Measurements from ENCODE around the gene AGFG1.

Gene AGFG1, protein sequence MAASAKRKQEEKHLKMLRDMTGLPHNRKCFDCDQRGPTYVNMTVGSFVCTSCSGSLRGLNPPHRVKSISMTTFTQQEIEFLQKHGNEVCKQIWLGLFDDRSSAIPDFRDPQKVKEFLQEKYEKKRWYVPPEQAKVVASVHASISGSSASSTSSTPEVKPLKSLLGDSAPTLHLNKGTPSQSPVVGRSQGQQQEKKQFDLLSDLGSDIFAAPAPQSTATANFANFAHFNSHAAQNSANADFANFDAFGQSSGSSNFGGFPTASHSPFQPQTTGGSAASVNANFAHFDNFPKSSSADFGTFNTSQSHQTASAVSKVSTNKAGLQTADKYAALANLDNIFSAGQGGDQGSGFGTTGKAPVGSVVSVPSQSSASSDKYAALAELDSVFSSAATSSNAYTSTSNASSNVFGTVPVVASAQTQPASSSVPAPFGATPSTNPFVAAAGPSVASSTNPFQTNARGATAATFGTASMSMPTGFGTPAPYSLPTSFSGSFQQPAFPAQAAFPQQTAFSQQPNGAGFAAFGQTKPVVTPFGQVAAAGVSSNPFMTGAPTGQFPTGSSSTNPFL

DNA sequence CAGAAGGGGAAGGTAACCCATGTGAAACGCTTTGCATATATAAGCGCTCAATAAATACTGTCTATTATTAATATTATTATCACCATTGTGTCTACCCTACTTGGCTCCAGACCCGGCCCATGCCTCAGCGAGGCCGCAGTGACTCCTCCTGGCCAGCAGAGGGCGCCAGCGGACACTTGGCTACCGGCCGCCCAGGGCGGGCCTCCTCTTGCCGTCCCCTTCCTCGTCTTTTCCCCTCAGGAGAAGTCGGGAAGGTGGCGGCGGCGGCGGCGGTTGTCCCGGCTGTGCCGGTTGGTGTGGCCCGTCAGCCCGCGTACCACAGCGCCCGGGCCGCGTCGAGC, at the start of gene AGFG1:
TSS of gene AGFG1 (plus strand) at position 233 of the 341 bp plus-strand sequence. CDS start 266 bp downstream, outside the sequence.
- peak; percentile 81 for DNase-seq

DNA sequence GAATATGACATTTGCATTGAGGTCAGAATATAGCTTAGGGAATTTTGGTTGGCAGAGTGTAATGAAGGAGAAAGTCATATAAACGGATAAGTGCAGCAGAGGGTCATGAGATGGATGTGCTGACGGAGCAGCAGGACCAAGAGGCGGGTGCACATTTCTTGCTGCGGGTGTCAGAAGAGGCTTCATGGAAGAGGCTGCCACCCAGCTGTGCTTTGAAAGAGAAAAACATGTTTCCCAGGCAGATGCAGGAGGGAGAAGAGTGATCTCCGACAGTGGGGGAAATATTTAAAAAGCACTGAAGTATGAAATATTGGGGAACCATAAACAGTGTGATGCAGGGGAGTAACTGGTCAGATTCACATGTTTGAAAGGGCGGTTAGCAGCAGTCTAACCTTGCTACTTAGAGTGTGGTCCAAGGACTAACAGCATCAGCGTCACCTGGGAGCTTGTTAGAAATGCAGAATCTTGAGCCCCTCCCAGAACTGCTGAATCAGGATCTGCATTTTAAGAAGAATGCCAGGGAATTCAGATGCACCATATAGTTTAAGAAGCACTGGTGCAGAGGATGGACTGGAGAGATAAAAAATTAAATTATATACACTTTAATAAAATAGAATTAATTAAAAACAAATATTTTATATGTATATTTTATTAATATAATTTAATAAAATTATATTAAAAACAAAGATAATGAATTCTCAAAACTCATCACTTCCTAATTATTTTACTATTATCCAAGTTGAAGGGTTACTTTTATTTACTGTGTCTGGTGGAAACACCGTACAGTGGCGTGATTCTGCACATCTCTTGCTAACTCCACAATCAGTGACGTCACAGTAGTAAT, 48.1 kb upstream of the AGFG1 start:
- DNase-seq: no peak

DNA sequence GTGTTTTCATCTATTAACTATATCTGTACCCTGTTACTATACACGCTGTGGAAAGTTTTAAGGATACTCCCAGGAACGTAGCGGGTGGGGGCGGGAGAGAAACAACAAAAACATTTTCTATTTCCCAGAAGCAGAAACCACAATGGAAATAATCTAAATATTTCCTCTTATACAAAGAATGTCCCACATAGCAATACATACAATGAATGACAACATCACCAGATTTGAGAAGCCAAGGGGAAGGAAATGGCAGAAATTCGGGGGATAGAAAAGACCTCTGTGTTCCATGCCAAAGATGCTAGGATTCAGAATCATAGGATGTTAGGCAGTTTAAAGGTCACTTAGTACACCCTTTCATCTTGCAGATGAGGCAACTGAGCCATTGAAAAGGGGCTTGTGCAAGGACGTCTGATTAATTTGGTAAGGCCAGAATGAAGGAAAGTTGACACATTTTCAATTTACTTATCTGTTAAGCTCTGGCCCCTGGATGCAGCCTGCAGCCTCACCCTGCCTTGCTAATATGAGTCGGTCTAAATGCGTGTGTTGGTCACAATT, 43.1 kb upstream of the AGFG1 start:
- DNase-seq: no peak

DNA sequence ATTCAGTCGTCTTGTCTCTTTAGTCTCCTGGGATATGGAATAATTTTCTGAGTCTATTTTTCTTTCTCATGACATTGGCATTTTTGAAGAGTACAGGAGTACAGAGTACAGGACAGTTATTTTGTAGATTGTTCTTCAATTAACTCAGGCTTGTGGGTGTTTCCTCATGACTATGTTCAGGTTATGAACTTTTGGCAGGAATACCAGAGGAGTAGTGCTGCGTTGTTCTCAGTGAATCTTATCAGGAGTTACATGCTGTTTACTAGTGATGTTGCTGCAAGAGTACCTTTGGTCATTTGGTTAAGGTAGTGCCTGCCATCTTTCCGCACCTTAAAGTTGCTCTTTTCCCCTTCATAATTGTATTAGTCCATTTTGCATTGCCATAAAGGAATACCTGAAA, 41.3 kb upstream of the AGFG1 start:
- DNase-seq: no peak

DNA sequence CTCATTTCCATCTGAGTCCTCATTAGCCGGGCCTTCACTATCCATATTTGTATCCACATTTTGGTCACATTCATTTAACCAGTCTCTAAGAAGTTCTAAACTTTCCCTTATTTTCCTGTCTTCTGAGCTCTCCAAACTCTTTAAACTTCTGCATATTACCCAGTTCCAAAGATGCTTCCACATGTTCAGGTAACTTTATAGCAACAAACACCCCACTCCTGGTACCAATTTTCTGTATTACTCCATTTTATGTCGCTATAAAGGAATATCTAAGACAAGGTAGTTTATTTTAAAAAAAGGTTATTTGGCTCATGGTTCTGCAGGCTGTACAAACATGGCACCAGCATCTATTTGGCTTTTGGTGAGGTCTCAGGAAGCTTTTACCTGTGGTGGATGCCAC, 38.8 kb upstream of the AGFG1 start:
- no peak for DNase-seq

DNA sequence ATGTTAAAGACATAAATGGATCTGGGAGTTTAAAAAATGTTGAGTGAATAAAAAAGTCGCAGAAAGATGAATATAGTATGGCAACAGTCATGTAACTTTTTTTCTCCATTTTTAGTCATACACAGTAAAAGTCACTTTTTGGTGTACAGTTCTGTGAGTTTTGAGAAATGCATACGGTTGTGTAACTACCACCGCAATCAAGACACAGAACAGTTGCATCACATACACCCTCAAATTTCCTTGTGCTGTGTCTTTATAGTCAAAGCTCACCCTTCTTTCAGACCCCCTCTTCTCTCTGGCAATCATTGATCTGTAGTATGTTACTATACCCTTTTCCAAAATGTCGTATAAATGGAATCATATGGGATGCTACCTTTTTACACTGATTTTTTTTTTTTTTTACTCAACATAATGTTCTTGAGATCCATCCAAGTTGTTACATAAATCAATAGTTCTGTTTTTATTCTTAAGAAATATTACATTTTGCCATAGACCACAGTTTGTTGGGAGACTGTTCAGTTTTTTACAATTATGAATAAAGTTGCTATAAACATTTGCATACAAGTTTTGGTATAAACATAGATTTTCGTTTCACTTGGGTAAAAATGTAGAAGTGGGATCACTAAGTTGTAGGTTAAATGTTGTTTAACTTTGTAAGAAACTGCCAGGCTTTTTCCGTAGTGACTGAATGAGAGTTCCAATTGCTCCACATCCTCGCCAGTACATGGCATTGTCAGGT, 35.4 kb upstream of the AGFG1 start:
- no peak for DNase-seq

DNA sequence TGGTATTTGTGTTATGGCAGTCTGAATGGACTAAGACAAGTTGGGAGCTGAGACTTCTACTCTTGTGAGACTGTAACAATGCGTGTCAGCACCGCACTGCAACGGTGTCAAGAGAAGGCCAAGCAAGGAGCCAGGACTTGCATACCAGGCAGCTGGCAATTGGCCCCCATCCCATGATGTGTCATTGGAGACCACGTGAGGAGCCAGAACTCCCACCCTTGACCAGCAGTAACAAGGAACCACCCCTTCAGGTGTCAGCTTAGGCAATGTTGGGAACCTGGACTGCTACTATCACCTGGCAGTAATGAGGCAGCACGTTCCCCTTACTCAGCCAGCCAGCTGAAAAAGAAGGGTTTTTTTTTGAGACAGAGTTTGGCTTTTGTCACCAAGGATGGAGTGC, 32.7 kb upstream of the AGFG1 start:
- DNase-seq: no peak

DNA sequence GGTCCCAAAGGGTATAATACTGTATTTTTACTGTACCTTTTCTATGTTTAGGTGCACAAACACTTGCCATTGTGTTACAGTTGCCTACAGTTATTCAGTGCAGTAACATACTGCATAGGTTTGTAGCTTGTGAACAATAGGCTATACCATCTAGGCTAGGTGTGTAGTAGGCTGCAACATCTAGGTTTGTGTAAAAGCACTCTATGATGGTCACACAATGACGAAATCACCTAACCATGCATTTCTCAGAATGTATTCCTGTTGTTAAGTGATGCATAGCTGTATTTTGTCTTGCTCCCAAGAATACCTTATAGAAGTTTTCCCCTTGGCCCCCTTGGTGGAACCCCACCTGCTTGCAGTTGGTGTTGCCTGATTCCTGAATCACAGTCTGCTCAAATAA, 29.3 kb upstream of the AGFG1 start:
- DNase-seq: no peak

DNA sequence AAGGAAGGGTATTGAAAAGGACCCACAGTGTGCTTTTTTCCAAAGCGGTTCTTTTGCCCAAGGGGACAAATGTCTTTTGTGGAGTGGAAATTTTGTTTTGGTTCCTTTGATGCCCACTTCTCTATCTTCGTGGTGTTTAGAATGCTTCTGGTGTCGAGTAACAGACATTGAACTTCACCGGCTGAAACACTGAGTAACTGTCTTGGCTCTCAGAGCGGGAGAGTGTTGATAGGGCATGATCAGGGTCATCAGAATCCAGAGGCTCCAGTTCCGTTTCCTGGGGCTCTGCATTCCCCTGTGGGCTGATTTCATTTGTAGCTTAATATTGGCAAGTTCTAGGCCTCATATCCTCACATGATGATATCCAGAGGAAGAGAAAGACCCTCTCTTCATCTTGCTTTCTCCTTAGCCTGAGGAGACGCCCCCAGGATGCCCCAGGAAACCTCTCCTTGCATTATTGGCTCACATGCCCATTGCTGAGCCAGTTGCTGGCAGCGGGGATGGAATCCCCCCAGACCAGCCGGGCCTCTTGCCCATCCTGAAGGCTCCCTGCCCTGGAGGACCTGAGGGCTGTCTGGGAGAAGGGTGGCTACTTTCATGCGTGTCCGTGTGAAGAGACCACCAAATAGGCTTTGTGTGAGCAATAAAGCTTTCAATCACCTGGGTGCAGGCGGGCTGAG, 27.9 kb upstream of the AGFG1 start:
- no peak for DNase-seq

DNA sequence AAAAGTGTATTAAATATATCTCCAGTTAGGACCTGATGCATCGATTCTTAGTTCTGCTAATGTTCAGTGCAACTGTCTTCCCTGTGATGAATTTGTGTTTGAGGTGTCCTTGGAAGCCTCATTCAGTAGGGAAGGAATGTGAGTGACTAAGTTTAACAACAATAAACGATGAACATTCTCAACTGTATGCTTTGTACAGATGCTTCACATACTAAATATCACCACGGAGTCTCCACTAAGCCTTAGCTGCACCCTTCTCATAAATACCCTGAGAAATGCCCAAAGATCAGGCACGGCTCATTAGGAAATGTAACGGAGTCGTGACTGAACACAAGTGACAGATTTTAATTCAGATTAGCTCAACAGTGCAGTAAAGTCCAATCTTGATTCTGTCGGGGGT, 24.4 kb upstream of the AGFG1 start:
- DNase-seq: no peak

DNA sequence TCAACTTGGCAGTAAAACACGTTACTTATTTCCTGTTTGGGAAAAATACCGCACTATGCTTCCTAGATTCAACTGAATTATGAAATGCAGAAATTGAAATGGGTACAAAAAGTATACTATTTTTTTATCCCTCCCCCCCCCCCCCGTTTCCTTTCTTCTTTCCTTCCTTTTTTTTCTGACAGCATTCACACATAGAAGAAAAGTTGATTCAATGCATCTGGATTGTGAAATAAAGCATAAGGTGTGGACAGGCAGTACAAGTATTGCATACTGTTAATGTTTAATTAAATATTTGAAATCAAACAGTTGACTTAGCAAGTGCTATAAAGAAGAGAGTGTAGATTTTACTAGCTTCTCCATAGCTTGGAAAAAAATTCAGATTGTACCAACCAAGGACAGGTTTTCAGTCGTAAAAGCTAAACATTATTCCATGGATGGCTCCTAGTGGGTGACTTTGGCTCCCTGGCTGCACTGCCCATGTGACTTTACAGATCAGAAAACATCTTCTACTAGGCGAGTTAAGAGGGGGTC, 21.6 kb upstream of the AGFG1 start:
- no peak for DNase-seq

DNA sequence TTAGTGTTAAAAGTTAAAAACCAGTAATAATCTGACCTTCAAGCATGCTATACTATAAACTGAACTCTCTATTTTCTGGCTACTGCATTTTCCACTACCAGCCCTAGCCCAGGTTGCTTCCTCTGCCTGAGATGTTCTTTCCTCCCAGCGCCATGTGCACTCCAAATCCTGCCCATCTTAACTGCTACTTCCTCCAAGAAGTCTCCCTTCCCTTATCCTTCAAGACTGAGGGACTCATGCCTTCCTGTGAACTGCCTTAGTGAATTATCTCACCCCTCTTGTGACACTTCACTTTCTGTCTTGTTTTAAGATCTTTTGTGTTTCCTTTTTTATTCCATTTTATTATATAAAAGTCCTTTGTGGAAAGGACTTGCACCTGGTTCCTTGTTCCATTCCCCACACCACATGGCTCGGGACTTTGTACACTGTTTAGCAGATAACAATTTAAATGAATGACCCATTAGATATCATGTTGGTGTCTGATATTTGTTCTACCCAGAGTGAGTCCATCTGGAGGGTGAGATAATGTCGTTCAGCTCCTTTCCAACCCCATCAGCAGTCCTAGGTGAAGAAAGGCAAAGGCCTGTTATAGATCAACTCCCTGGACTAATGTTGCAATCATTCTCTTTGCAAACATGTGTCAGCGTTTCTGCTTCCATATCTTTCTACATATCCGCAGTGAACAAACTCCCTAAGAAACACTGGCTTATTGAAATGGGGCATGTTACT, 20.9 kb upstream of the AGFG1 start:
- no peak for DNase-seq

DNA sequence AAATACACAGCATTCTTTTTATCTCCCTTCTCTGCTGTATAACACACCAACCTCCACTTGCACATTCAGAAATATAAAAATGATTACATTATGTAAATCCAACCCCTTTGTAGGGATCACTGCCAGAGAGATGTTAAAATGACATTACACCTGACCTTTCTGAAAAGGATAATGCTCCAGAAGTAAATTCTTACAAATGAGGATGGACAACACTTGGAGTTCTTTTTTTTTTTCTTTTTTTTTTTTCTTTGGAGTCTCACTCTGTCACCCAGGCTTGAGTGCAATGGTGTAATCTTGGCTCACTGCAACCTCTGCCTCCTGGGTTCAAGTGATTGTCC, 20.3 kb upstream of the AGFG1 start:
- DNase-seq: no peak

DNA sequence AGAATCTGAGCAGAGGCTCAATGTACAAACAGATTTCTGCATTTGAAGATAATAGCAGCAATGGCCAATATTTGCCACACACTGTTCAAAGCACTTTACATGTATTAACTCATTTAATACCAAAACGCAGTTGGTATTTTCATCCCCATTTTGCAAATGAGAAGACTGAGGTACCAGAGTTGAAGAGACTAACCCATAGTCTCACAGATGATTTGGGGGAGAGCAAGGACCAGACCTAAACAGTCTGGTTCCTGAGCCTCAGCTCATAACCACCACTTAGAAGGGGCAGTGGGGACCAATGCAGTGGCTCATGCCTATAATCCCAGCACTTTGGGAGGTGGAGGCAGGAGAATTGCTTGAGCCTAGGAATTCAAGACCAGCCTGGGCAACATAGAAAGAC, 18.1 kb upstream of the AGFG1 start:
- no peak for DNase-seq

DNA sequence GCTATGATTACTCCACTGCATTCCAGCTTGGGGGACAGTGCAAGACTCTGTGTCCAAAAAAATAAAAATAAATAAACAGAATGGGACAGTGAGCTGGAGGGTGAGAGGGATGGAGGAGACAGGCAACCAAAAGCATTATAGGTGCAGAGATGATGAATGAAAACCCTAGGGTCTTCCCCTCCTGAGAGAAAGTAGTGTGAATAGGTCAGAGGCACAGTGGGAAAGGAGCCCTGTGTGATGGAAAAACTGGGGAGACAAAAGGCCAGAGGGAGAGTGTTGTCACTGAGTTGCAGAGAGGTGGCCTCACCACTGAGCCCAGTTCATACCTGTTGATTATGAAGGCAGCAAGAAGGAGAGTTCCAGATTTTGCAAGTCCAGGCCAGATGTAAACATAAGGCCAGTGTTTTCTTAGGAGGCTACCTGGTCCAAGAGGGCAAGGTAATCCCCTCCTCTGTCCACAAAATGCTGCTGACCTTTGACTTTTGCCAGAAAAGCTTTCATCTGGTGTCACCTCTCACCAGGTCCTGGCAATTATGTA, 17.6 kb upstream of the AGFG1 start:
- no peak for DNase-seq

DNA sequence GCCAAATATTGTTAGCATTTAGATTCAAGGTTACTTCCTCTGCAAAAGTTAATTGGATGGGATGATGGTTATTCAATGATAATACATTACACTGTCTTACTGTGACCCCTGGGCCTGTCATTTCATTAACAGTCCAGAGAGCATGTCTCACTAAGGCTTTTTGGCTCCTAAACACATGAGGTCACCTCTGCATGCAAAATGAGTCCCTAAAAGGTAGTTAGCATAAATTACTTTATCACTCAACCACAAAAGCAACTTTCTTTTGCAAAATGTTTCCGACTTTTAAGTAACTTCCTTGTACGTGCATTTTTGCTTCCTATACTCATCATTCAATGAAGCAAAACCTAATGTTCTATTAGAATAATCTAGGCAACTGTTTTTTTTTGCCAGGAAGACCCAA, 16.8 kb upstream of the AGFG1 start:
- no peak for DNase-seq

DNA sequence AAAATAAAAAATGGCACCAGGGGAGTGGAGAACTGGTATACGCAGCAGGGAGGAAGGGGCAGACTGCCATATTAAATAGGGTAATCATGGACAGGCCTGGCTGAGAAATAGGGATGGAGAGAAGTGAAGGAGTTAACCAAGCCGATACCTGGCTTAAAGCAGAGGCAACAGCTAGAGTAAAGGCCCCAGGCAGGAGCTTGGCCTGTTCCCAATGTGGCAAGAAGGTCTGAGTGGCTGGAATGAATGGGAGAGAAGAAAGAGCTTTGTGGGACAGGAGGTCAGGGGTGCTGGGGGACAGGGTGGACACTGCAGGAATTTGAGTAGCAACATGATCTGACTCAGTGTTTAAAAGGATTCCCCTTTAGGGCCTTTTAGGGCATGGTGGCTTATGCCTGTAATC, 15.9 kb upstream of the AGFG1 start:
- no peak for DNase-seq

DNA sequence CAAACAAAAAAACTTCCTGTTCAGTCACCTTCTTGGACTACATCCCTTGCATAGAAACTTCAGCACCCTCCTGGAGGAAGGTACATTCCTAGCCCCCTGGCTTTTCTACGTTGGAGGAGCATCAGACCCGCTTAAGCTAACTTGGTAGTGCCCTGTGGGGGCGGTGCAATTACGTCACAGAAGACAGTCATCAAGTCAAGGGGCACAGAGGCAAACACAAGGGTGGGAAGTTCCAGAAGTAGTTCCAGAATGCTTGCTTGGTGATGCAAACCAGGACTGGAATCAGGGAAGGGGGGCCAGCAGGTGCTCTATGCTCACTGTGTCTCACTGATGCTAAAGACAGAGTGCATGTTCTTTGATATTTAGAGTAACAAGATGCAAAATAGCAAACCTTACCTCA, 15.2 kb upstream of the AGFG1 start:
- DNase-seq: no peak

DNA sequence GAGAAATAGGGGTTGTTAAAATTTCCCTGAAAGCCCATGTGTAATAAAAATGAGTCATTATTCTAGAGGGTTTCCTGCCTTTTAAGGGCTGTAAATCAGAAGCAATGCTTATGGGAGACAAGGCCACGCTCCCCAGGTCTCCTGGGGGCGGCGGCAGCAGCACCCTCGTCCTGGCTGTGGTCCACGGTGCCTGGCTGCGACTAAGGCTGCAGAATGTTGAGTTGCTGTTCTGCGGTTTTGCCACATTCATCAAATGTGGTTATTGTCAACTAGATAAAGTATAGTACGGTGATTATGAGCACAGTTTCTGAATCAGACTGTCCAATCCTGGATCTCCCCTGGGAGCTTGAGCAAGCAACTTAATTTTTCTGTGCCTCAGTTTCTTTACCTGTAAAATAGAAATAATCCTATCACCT, 11.9 kb upstream of the AGFG1 start:
- peak; percentile 38 for DNase-seq

DNA sequence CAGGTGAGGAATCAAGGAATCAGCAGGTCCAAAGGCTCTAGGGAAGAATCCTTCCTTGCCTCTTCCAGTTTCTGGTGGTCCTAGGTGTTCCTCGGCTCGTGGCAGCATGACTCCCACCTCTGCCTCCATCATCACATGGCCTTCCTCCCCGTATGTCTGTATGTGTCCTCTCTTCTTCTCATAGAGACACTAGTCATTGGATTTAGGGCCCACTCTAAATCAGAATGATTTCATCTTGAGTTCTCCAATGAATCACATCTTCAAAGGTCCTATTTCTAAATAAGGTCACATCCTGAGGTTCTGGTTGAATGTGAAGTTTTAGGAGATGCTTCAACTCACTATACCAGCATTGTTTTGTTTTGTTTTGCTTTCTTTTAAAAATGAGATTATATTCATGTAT, 11.1 kb upstream of the AGFG1 start:
- DNase-seq: no peak

DNA sequence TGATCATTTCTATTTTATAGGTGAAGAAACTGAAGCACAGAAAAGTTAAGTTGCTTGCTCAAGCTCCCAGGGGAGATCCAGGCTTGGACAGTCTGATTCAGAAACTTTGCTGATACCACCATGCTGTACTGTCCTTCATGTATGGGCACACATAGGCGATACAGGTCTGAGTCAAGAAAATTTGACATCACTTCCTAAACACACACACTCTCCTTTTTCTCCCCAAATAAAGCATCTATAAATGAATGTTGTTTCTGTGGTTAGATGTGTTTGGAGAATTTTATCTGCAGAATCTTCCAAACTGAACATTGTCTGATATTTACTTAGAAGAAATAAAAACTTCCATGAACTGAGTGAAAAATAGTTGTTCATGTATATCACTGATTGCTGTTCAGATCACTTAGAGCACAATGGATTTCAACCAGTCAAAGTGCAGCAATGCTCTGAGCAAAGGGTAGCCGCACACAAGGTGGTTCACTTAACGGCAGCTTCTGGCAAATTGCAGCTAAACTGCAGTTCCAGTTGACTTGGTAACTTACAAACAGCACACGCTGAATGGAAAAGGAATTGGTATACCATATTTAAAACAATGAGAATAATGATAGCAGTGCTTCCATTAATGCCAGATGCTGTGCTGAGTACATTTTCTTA, 10.0 kb upstream of the AGFG1 start:
- DNase-seq: no peak
